Uterus (tissue), 2 donors: ENCODE measurements around the gene DLX4.

Experiments used
- POLR2A ChIP-seq, 2 donors: fragments of 450-650 bp; IDR thresholded peaks; one replicate each; pipeline ENCODE4 v1.6.1; 2016; ENCODE audit warnings: antibody characterized with exemption in 2 of 2, mild to moderate bottlenecking in 1 of 2, moderate library complexity in 1 of 2
- TF ChIP-seq, protein P1 (sequence below), 4 experiments: fragments of 200-600 bp in 2 of 4; fragments of 450-650 bp in 2 of 4; sonication (generic) in 2 of 4; IDR thresholded peaks; one replicate each; pipeline ENCODE4 v1.5.1; 2016 to 2019; ENCODE audit warnings: antibody characterized with exemption in 4 of 4, mild to moderate bottlenecking in 2 of 4, moderate library complexity in 1 of 4

DNA sequence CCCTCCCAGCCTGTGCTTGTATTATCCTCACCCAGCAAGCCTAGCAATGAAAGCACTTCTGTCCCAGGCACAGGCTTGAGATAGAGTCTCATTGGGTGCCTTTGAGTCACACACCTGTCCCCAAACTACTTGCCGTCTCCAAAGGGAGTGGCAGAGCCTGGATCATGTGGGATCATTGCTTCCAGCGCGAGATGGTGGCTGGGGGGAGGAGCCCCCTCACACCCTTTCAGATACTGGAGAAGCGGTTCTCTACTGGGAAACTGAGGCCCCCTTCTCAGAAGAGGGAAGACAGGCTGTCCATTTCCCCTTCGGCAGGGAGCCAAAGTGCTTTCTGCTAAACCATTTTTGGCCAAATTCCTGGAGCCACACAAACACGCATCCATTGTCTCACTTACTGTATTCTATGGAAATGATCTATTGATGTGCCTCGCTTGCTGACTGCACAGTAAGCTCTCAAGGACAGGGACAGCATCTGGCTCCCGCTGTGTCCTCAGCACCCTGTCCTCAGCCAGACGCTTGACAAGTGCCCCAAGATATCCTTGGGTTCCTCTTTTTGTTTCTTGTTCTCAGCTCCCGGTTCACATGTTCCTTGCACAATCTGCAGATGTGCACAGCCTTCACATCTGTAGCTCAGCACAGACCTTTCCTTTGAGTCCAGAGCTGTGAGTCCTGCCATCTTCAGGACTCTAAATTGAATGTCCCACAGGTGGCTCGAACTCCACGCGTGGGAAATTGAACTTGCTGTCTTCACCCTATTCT is 52.0 kb downstream of the DLX4 start:
- TF ChIP-seq, protein P1, sequence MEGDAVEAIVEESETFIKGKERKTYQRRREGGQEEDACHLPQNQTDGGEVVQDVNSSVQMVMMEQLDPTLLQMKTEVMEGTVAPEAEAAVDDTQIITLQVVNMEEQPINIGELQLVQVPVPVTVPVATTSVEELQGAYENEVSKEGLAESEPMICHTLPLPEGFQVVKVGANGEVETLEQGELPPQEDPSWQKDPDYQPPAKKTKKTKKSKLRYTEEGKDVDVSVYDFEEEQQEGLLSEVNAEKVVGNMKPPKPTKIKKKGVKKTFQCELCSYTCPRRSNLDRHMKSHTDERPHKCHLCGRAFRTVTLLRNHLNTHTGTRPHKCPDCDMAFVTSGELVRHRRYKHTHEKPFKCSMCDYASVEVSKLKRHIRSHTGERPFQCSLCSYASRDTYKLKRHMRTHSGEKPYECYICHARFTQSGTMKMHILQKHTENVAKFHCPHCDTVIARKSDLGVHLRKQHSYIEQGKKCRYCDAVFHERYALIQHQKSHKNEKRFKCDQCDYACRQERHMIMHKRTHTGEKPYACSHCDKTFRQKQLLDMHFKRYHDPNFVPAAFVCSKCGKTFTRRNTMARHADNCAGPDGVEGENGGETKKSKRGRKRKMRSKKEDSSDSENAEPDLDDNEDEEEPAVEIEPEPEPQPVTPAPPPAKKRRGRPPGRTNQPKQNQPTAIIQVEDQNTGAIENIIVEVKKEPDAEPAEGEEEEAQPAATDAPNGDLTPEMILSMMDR (IDR thresholded peaks at IDR 0.05), result no peak
- no peak for TF ChIP-seq POLR2A (IDR thresholded peaks at IDR 0.05)
